HepG2 (cell line): ENCODE data around the gene SLC5A6. TPM values are rescaled to one million over a fixed set of nuclear protein-coding genes. Genes with fewer than 3 reads are reported as not detected.

ENCODE experiments used
- ATAC-seq: fragments of 200-7000 bp; cut with Tn5 transposase; 3 replicates; pipeline ENCODE4 v1.9.1; 2020; ENCODE audit warnings: mild to moderate bottlenecking, moderate library complexity
- BruUV-seq: library from RNA; stranded (reverse); fragments of 400-500 nt; replicated peaks from 2 replicates; lab custom pipeline; 2021; lab: Mats Ljungman, UMichigan
- CTCF ChIA-PET: fragments of 300-600 bp; formaldehyde crosslinking; extraction: SDS; loops from one replicate; lab custom pipeline; 2021; ENCODE audit warnings: low total read pairs, inconsistent platforms, low intra/inter-chr PET ratio; lab: Yijun Ruan, JAX
- POLR2A ChIA-PET: fragments of 350-600 bp; sonication (Branson Sonifier 250); formaldehyde crosslinking; loops from one replicate; lab custom pipeline; 2020; ENCODE audit warnings: antibody characterized with exemption, inconsistent platforms; lab: Yijun Ruan, JAX
- DNase-seq: peaks from one replicate; pipeline ENCODE4 v3.0.0-alpha.2; 2015; ENCODE audit warnings: low spot score
- FAIRE-seq: peaks from 3 replicates; lab custom pipeline; 2011; peaks lifted over from hg19 to GRCh38; lab: Jason Lieb, UNC
- H2AFZ ChIP-seq: one replicate; pipeline ENCODE4 v1.6.1; 2011; ENCODE audit warnings: low read length, inconsistent platforms
- H3K27ac ChIP-seq: fragments of 300-600 bp; 3 replicates; pipeline ENCODE4 v1.8.0; 2011; ENCODE audit warnings: mixed run types, mild to moderate bottlenecking, mixed read lengths, low read length, inconsistent platforms; ENCODE audit not compliant: insufficient read depth; ENCODE audit errors: extremely low read length
- H3K27me3 ChIP-seq, 2 experiments: fragments of 200-600 bp in 1 of 2; 2 replicates in 1 of 2; 3 replicates in 1 of 2; pipeline versions ENCODE4 v1.6.0 to v1.8.0; 2011; ENCODE audit warnings: low read length in 2 of 2, mild to moderate bottlenecking in 2 of 2, moderate library complexity in 2 of 2, inconsistent platforms in 1 of 2; ENCODE audit not compliant: insufficient read depth in 2 of 2, control insufficient read depth in 1 of 2
- H3K36me3 ChIP-seq, 2 experiments: fragments of 200-600 bp in 1 of 2; replicated peaks in 1 of 2; 2 replicates in 1 of 2; 3 replicates in 1 of 2; pipeline versions ENCODE4 v1.5.1 to v1.8.0; 2011; ENCODE audit warnings: low read length in 2 of 2, inconsistent platforms in 1 of 2; ENCODE audit not compliant: insufficient read depth in 2 of 2, control insufficient read depth in 1 of 2
- H3K4me1 ChIP-seq: 2 replicates; pipeline ENCODE4 v1.5.1; 2012; ENCODE audit warnings: low read length, inconsistent platforms; ENCODE audit not compliant: insufficient read depth
- H3K4me2 ChIP-seq: 2 replicates; pipeline ENCODE4 v1.6.0; 2011; ENCODE audit warnings: low read depth, low read length, inconsistent platforms
- H3K4me3 ChIP-seq, 3 experiments: fragments of 200-600 bp in 1 of 3; sonication (generic), shearing (Covaris generic) in 1 of 3; replicated peaks in 1 of 3; 2 replicates each; pipeline ENCODE4 v1.5.1; 2011 to 2016; ENCODE audit warnings: low read length in 3 of 3, inconsistent platforms in 2 of 3, low read depth in 2 of 3, mild to moderate bottlenecking in 2 of 3, control low read depth in 1 of 3, mixed read lengths in 1 of 3; ENCODE audit not compliant: insufficient read depth in 1 of 3
- H3K79me2 ChIP-seq: one replicate; pipeline ENCODE4 v1.6.1; 2011; ENCODE audit warnings: low read length, inconsistent platforms; ENCODE audit not compliant: insufficient read depth
- H3K9ac ChIP-seq: 2 replicates; pipeline ENCODE4 v1.6.0; 2011; ENCODE audit warnings: mild to moderate bottlenecking, low read depth, low read length, inconsistent platforms; ENCODE audit not compliant: insufficient read depth
- H3K9me3 ChIP-seq: 2 replicates; pipeline ENCODE4 v1.5.1; 2012; ENCODE audit warnings: mild to moderate bottlenecking, low read length
- H4K20me1 ChIP-seq: 2 replicates; pipeline ENCODE4 v1.6.0; 2011; ENCODE audit warnings: inconsistent platforms, mild to moderate bottlenecking, low read length, moderate library complexity; ENCODE audit not compliant: insufficient read depth
- NPAS2 ChIP-seq: sonication (generic); formaldehyde crosslinking; IDR thresholded peaks from 2 replicates; pipeline ENCODE4 v1.8.0; 2022; ENCODE audit warnings: mild to moderate bottlenecking, missing genetic modification reagents, borderline replicate concordance
- PCBP1 ChIP-seq: fragments of 200-400 bp; formaldehyde crosslinking; IDR thresholded peaks from 2 replicates; pipeline ENCODE4 v1.6.1; 2017; ENCODE audit warnings: mild to moderate bottlenecking, low read depth, low read length, borderline replicate concordance
- PLRG1 ChIP-seq: fragments of 450-650 bp; conservative IDR thresholded peaks from 2 replicates; pipeline ENCODE4 v1.6.1; 2016
- RELA ChIP-seq: sonication (generic); formaldehyde crosslinking; IDR thresholded peaks from 2 replicates; pipeline ENCODE4 v1.4.0; 2020; ENCODE audit warnings: missing genetic modification reagents
- RXRA ChIP-seq: sonication (generic); formaldehyde crosslinking; IDR thresholded peaks from 2 replicates; pipeline ENCODE4 v1.5.1; 2020; ENCODE audit warnings: missing genetic modification reagents
- XBP1 ChIP-seq: sonication (generic); formaldehyde crosslinking; IDR thresholded peaks from 2 replicates; pipeline ENCODE4 v1.5.0; 2020; ENCODE audit warnings: missing genetic modification reagents
- ZBTB7A ChIP-seq: sonication (generic); formaldehyde crosslinking; IDR thresholded peaks from 2 replicates; pipeline ENCODE4 v1.8.0; 2022; ENCODE audit warnings: mild to moderate bottlenecking, missing genetic modification reagents
- ZNF333 ChIP-seq: sonication (generic); formaldehyde crosslinking; IDR thresholded peaks from 2 replicates; pipeline ENCODE4 v1.4.0; 2020; ENCODE audit warnings: mild to moderate bottlenecking, missing genetic modification reagents, borderline replicate concordance
- ZNF567 ChIP-seq: sonication (generic); formaldehyde crosslinking; IDR thresholded peaks from 2 replicates; pipeline ENCODE4 v1.8.1; 2023; ENCODE audit warnings: mild to moderate bottlenecking, missing genetic modification reagents, borderline replicate concordance
- ZNF704 ChIP-seq: sonication (generic); formaldehyde crosslinking; IDR thresholded peaks from 2 replicates; pipeline ENCODE4 v1.8.1; 2023; ENCODE audit warnings: mild to moderate bottlenecking, inconsistent platforms, moderate library complexity, missing genetic modification reagents, borderline replicate concordance
- WGBS: methylation state at CpG from one replicate; pipeline ENCODE4 v1.1.6; 2017; ENCODE audit warnings: low lambda C conversion rate; 5-methylcytosine and 5-hydroxymethylcytosine counted together
- in situ Hi-C: cut with HindIII; loops from 2 replicates; pipeline ENCODE4 v1.10.0; 2017; ENCODE audit warnings: low pct_unique_long_range_greater_than_20kb; ENCODE audit not compliant: extremely low pct_ligation_motif_present
- intact Hi-C: fragments of 100-400 bp; cut with micrococcal nuclease; formaldehyde crosslinking; loops from one replicate; pipeline ENCODE4 v1.10.0; 2022; ENCODE audit not compliant: unreplicated experiment
- polyA plus RNA-seq, 8 experiments: library from polyadenylated mRNA; depleted of rRNA in 3 of 8; stranded (reverse) in 7 of 8; unstranded in 1 of 8; fragments of >200 nt; fragmentation: Illumina TruSeq in 4 of 8; extraction: Trizol in 4 of 8; gene quantifications; 2 replicates each; pipeline versions ENCODE4 v1.2.1 to v1.2.3, GENCODE V29; 2011 to 2016; ENCODE audit warnings: low read depth in 4 of 8, missing spikeins in 1 of 8, mixed read lengths in 1 of 8; ENCODE audit not compliant: insufficient read depth in 1 of 8
- total RNA-seq, 5 experiments: library from RNA; depleted of rRNA; stranded (reverse); fragments of >200 nt; fragmentation: Illumina TruSeq; extraction: Trizol; gene quantifications; 2 replicates each; pipeline ENCODE4 v1.2.3, GENCODE V29; 2016; ENCODE audit warnings: low read depth in 1 of 5

The SLC5A6 gene
- total and polyA plus RNA-seq, 2 of the 13 experiments (the other 11 are each of a cell fraction or from before 2014, with no cell fraction given), result 135 to 417 TPM

- Histone ChIP-seq H3K9ac (no peak overlapping the region), H3K27me3 (no peaks in the 10 kb centered on the region), H3K4me1 (no peaks in the 10 kb centered on the region), H3K4me2 (no peak overlapping the region), H3K79me2 (no peaks in the 10 kb centered on the region), H3K9me3 (no peaks in the 10 kb centered on the region), H3K4me3 (no peak overlapping the region), H2AFZ (no peak overlapping the region), H3K27ac (no peak overlapping the region), H3K36me3 (peaks cover 79 to 96% of the 10 kb centered on the region in 2 experiments), H4K20me1 (no peaks in the 10 kb centered on the region)
- WGBS, result 100% methylated on average over 3 of the region's 3 CpGs
- DNase-seq, result no peak
- POLR2A ChIA-PET, result no interaction called here
- intact Hi-C loops, result no loop called here
- no peak for TF ChIP-seq NPAS2
- TF ChIP-seq ZNF704 (CRISPR knock-in tag), result no peak
- TF ChIP-seq PCBP1, result no peak
- TF ChIP-seq RXRA (CRISPR knock-in tag), result no peak
- no peak for TF ChIP-seq ZBTB7A (CRISPR knock-in tag)
- TF ChIP-seq ZNF333, result no peak
- no peak for TF ChIP-seq PLRG1
- no peak for TF ChIP-seq RELA (CRISPR knock-in tag)
- no peak for TF ChIP-seq ZNF567 (CRISPR knock-in tag)
- TF ChIP-seq XBP1, result no peak
- no peak for ATAC-seq
- no TSS peak for BruUV-seq
- in situ Hi-C loops, result no loop called here
- no peak for FAIRE-seq
- CTCF ChIA-PET, result no interaction called here
Observed at GRCh38 chr2:27236626-27237025, 24.6 kb upstream of the SLC5A6 start.
